Measurements from ENCODE around the gene TNFRSF4. TPM values are rescaled to one million over a fixed set of nuclear protein-coding genes. Genes with fewer than 3 reads are reported as not detected.

Gene TNFRSF4
- total RNA-seq, 1 donor from 2014 or later, result not detected

DNA sequence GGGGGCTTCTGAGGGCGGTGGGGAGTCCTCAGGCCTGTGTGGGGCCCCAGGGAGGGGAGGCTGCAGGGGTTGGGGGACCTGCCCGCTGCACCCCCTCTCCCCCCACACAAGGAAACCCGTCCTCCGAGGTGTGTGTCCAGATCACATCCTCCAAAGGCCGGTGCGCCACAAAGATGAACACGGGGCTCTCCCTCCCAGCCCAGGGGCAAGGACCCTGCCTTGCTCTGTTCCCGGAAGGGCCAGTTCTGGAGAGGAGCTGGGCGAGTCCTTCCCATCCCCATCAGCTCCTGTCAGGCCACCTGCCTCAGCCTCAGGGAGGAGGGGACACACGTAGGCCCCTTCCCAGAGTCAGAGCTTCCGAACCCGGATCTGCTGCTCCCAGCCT, 42.8 kb downstream of the TNFRSF4 start:
- DNase-seq (ENCODE audit: low read depth), result no peak

GRCh38 chr1:1170215-1171091, 43.5 kb downstream of the TNFRSF4 start:
- DNase-seq (ENCODE audit: low read depth), result no peak

DNA sequence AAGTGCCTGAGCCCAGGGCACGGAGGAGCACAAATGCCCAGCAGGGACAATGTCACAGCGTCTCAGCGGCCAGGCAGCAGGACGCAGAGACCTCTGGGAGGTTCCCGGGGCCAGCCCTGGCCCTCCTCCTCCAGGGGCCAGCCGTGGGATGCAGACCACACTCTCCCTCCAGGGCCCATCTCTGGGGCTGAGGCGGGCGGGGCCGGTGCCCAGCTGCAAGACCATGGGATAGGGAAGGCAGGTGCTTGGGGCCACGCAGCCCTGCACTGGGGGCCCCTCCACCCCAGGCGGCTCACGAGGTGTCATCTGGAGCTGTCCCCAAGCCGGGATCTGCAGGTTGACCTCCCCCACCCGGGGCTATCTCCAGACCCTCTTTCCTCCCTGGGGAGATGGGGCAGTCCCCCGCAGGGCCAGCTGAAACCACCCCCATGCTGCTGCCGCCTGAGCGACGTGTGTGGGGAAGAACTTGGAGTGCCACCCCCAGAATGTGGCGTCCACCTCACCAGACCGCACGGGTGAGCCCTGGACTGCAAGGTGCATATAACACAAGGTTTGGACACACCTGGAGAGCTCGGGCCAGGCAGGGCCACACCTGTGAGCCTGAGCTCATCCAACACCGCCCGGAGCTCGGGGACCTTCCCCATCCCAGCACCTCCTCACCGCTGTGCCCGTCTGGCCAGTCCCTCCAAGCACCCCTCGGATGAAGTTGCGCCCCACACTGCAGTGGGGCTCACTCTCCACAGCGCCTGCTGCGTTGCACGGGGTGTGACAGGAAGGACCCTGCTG, 44.3 kb downstream of the TNFRSF4 start:
- DNase-seq (ENCODE audit: low read depth), result no peak

DNA sequence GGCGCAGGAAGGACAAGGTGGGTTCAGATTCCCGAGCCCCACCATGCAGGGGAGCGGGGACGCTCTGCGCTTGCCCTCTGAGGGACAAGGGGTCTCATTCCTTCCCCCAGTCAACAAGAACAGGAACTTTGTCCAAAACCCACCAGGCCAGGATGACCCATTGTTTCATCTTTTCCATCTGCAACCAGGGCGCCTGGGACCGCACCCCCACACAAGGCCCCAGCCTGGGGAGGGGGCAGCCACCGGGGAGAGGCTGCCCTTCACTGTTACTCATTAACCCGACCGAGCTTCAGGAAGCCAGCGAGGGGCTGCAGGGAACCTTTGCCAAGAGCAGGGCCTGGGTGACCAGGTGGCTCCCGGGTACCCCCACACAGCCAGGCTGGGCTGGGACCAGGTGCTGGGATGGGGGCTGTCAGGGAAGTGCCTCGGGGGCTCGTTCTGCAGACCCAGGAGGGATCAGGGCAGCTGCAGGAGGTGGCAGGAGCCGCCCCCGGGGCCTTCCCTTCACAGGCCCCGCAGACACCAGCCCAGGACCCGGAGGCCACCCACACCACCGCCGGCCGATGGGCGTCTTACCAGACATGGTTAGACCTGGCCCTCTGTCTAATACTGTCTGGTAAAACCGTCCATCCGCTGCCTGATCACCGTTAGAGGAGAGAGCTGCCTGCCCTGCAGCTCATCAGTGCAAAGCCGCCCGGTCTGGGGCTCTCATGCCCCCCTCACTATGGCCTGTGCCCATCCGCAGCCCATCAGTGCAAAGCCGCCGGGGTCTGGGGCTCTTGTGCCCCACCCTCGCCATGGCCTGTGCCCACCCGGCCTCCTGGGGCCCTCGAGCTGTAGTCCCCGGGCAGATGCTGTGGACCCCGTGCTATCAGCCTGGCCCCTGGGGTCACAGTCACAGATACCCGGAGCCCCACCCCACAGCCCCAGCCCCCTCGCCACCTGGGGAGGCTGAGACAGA, 45.2 kb downstream of the TNFRSF4 start:
- DNase-seq (ENCODE audit: low read depth), result no peak

DNA sequence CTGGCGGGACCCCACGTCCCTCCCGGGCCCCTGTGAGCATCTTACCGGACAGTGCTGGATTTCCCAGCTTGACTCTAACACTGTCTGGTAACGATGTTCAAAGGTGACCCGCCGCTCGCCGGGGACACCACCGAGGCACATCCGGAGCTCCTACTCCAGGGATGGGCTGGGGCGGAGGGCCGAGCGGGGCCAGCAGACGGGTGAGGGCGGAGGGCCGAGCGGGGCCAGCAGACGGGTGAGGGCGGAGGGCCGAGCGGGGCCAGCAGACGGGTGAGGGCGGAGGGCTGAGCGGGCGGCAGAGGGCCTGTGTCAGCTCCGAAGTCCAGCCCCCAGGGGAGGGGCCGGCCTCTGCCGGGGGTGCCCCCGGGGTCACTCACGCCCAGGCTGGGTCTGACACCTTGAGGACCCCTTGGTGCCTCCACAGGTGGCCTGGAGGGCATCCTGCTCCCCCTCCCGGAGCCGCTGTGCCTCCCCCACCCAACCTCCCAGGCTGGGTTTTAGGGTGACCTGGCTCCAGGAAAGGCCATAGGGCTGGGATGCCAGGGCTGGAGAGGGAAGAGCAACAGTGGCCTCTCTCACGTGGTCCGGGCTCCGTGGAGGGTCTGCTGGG, 46.0 kb downstream of the TNFRSF4 start:
- no peak for DNase-seq (ENCODE audit: low read depth)

- DNase-seq (ENCODE audit: low read depth), result no peak
Observed at GRCh38 chr1:1167398-1167821, 46.5 kb downstream of the TNFRSF4 start.

- DNase-seq (ENCODE audit: low read depth), result no peak
Observed at GRCh38 chr1:1166642-1167397, 47.1 kb downstream of the TNFRSF4 start.

GRCh38 chr1:1165900-1166421, 48.0 kb downstream of the TNFRSF4 start:
- DNase-seq (ENCODE audit: low read depth), result no peak

GRCh38 chr1:1165485-1165884, 48.5 kb downstream of the TNFRSF4 start:
- no peak for DNase-seq (ENCODE audit: low read depth)

- DNase-seq (ENCODE audit: low read depth), result no peak
Observed at GRCh38 chr1:1164701-1165451, 49.1 kb downstream of the TNFRSF4 start.

DNA sequence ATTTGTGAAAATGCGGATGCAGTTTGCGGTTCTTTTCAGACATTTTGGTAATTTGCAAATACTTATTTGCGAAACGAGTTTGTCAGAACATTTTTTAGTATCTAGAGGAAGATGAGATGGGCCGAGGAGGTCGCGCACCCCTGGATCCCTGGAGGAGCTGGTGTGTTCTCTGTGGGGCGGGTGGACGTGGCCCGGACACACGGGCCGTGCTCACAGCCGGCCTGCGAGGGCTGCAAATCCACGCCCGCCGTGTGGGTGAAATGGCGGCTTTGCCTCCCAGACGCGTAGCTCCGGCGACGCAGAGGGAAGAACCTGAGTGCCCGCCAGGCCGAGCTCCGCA, 49.6 kb downstream of the TNFRSF4 start:
- DNase-seq (ENCODE audit: low read depth), result no peak

DNA sequence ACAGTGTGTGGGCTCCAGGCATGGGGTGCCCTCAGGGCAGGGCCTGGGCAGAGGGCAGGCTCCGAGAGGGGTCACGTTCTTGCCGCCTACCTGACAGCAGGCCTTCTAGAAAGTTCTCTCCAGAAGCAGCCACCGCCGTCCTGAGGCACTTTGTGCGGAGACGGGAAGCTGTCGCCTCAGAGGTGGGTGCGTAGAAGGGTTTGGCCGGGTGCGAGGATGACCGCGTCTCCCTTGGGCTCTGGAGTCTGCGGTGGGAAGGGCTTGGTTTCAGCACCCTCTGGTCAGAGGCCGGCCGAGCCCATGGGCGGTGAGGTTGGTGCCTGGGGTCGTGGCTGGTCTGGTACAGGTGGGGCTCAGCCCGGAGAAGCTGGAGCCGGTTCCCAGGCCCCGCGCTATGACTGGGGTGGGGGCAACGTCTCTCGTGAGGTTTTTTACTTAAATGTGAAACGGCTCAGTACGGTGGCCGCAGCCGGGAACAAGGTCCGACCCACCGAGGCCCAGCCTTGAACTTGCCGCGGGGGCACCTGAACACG, 50.3 kb downstream of the TNFRSF4 start:
- no peak for DNase-seq (ENCODE audit: low read depth)

DNA sequence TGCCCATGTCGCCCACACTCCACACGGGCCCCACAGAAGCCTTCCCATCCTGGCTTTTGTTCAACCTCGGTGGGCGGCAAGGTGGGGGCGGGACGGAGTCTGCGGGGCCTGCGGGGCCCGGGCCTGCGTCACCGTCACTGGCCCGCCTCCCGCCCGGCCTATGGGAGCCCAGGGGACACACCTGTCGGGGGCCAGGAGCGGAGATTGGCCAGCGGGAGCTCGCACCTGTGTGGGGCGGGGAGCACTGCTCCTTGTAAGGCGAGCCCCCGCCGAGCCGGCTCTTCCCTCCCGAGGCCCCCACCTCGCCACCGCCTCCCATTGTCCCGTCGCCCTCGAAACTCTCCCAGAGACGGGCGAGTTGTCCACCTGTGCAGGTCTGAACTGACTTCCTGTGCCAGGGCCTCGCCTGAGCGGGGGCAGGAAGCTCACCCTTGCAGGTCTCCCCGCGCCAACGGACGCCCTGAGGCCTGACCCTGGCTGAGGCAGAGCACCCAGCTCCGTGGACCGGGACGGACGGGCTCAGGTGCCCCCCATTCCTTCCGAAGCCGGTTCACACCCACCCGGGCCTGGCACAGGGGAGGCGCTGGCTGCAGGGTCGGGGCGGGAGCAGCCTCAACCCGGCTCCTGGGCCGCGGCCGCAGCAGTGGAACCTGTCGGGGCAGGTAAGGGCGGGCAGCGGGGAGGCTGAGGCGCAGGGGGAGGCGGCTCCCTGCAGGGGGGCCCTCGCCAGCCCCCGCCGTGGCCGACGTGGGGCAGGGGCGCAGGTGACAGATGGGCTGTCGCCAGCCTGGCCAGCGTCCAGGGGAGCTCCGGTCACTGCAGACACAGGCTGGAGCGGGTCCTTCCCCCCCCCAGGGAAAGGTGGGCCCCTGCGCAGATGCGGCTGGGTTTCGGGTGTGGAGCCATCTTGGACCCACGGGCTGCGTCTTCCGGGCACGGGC, 51.1 kb downstream of the TNFRSF4 start:
- DNase-seq (ENCODE audit: low read depth), result no peak

DNA sequence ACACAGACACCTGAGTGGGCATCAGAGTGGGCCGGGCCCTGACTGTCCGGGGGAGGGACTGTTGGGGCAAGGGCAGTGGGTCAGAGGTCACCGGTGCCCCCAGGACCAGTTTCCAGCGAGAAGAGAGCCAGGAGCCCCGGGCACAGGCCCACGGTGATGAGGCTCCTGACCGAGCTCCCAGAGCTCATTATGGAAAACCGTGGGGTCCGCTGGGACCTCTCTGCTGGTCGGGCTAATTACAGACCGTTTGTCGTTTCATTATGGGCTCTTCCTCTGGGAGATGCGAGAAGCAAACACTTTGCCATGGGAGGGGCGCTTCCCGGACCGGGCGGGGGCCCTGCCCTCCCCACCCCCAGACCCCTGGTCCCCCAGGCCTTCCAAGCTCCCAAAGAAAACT, 52.3 kb downstream of the TNFRSF4 start:
- no peak for DNase-seq (ENCODE audit: low read depth)
